Mesodermal cell (in vitro differentiated cells): ENCODE data around the gene FARP1.
"Not testable (repeated sequence)": the region's sequence is repeated elsewhere in the genome, so short reads cannot be mapped to it uniquely, and the experiment has no call there.

ENCODE experiments used
- H3K27ac ChIP-seq: 2 replicates; pipeline ENCODE4 v1.7.0; 2013; ENCODE audit warnings: mild to moderate bottlenecking, low read depth, low read length, moderate library complexity; ENCODE audit not compliant: severe bottlenecking
- H3K36me3 ChIP-seq: 2 replicates; pipeline ENCODE4 v1.7.1; 2013; ENCODE audit warnings: mild to moderate bottlenecking, low read length, moderate library complexity; ENCODE audit not compliant: control insufficient read depth, insufficient read depth
- H3K4me1 ChIP-seq: one replicate; pipeline ENCODE4 v1.7.1; 2013; ENCODE audit warnings: mild to moderate bottlenecking, low read length; ENCODE audit not compliant: insufficient read depth, control insufficient read depth, poor library complexity, severe bottlenecking
- H3K4me3 ChIP-seq: 2 replicates; pipeline ENCODE4 v1.7.0; 2013; ENCODE audit warnings: low read length, control low read depth, mild to moderate bottlenecking; ENCODE audit not compliant: insufficient read depth, poor library complexity, severe bottlenecking; ENCODE audit errors: extremely low read depth
- H3K9me3 ChIP-seq: 2 replicates; pipeline ENCODE4 v1.7.1; 2013; ENCODE audit warnings: mild to moderate bottlenecking, low read length, moderate library complexity; ENCODE audit not compliant: control insufficient read depth
- WGBS, 2 experiments: methylation state at CpG; one replicate each; pipeline ENCODE4 v1.1.5; 2013; ENCODE audit warnings: missing lambda C conversion rate in 2 of 2; ENCODE audit not compliant: insufficient coverage in 2 of 2; 5-methylcytosine and 5-hydroxymethylcytosine counted together

The FARP1 gene

GRCh38 chr13:98410612-98411011, 267.7 kb downstream of the FARP1 start:
- 95 to 100% methylated on average over 6 to 9 of the region's 11 CpGs for WGBS, 2 experiments
- Histone ChIP-seq H3K36me3 (peaks cover 57% of the 10 kb centered on the region), H3K4me1 (no peaks in the 10 kb centered on the region), H3K4me3 (no peak overlapping the region), H3K27ac (no peak overlapping the region), H3K9me3 (no peaks in the 10 kb centered on the region)

GRCh38 chr13:98411013-98411412, 268.1 kb downstream of the FARP1 start:
- H3K9me3 ChIP-seq = no peaks in the 10 kb centered on the region
- H3K4me1 ChIP-seq = no peaks in the 10 kb centered on the region
- 90 to 93% methylated on average over 2 to 4 of the region's 5 CpGs for whole genome bisulfite sequencing, 2 experiments
- peaks cover 58% of the 10 kb centered on the region for H3K36me3 ChIP-seq
- H3K4me3 ChIP-seq = no peak overlapping the region
- no peak overlapping the region for H3K27ac ChIP-seq

GRCh38 chr13:98411617-98412265, 268.8 kb downstream of the FARP1 start:
- 90 to 94% methylated on average over 15 of the region's 16 CpGs for WGBS, 2 experiments
- Histone ChIP-seq H3K9me3 (peaks cover 2% of the 10 kb centered on the region), H3K36me3 (peaks cover 61% of the 10 kb centered on the region), H3K27ac (no peak overlapping the region), H3K4me3 (no peak overlapping the region), H3K4me1 (no peaks in the 10 kb centered on the region)

- not testable (repeated sequence) for H3K4me3 ChIP-seq, H3K4me1 ChIP-seq, H3K9me3 ChIP-seq, H3K27ac ChIP-seq
- 83% methylated on average over 1 of the region's 3 CpGs; no CpG with 5 or more reads in 1 of the 2 experiments for whole genome bisulfite sequencing, 2 experiments
- H3K36me3 ChIP-seq = peaks cover 76% of the 10 kb centered on the region
These were observed 270.4 kb downstream of the FARP1 start for GRCh38 chr13:98413278-98413677.

GRCh38 chr13:98413796-98414195, 270.9 kb downstream of the FARP1 start:
- Histone ChIP-seq H3K4me3 (no peak overlapping the region), H3K36me3 (peaks cover 81% of the 10 kb centered on the region), H3K27ac (no peak overlapping the region), H3K4me1 (no peaks in the 10 kb centered on the region), H3K9me3 (peaks cover 6% of the 10 kb centered on the region)
- 93 to 97% methylated on average over 6 to 7 of the region's 7 CpGs for WGBS, 2 experiments

GRCh38 chr13:98415326-98416070, 272.6 kb downstream of the FARP1 start:
- peaks cover 84% of the 10 kb centered on the region for H3K36me3 ChIP-seq
- H3K9me3 ChIP-seq = peaks cover 6% of the 10 kb centered on the region
- no peak overlapping the region for H3K27ac ChIP-seq
- no peaks in the 10 kb centered on the region for H3K4me1 ChIP-seq
- H3K4me3 ChIP-seq = no peak overlapping the region
- WGBS, 2 experiments = 92 to 96% methylated on average over 12 of the region's 18 CpGs

- Histone ChIP-seq H3K4me3 (no peak overlapping the region), H3K4me1 (no peaks in the 10 kb centered on the region), H3K27ac (no peak overlapping the region), H3K9me3 (peaks cover 6% of the 10 kb centered on the region), H3K36me3 (peaks cover 81% of the 10 kb centered on the region)
- 95 to 98% methylated on average over 2 to 4 of the region's 4 CpGs for WGBS, 2 experiments
These were observed 273.5 kb downstream of the FARP1 start for GRCh38 chr13:98416408-98416807.

GRCh38 chr13:98419786-98420553, 277.1 kb downstream of the FARP1 start:
- no peak overlapping the region for H3K4me3 ChIP-seq
- peaks cover 6% of the 10 kb centered on the region for H3K9me3 ChIP-seq
- no peaks in the 10 kb centered on the region for H3K4me1 ChIP-seq
- H3K27ac ChIP-seq = no peak overlapping the region
- H3K36me3 ChIP-seq = peaks cover 89% of the 10 kb centered on the region
- WGBS, 2 experiments = 97 to 98% methylated on average over 12 to 14 of the region's 14 CpGs

- 90 to 100% methylated on average over 5 to 6 of the region's 6 CpGs for WGBS, 2 experiments
- H3K4me3 ChIP-seq = no peak overlapping the region
- H3K27ac ChIP-seq = no peak overlapping the region
- H3K9me3 ChIP-seq = peaks cover 6% of the 10 kb centered on the region
- H3K36me3 ChIP-seq = peaks cover 87% of the 10 kb centered on the region
- no peaks in the 10 kb centered on the region for H3K4me1 ChIP-seq
These were observed 277.8 kb downstream of the FARP1 start for GRCh38 chr13:98420554-98421175.

- Histone ChIP-seq H3K36me3 (peaks cover 85% of the 10 kb centered on the region), H3K4me1 (no peaks in the 10 kb centered on the region), H3K4me3 (no peak overlapping the region), H3K27ac (no peak overlapping the region), H3K9me3 (peaks cover 1% of the 10 kb centered on the region)
- 95 to 100% methylated on average over 6 to 9 of the region's 9 CpGs for WGBS, 2 experiments
These were observed 279.2 kb downstream of the FARP1 start for GRCh38 chr13:98422046-98422445.
